GM11168 (cell line): ENCODE measurements around the gene EFCAB13.

Experiments
- in situ Hi-C: fragments of 300-500 bp; cut with MboI; formaldehyde crosslinking; loops from one replicate; pipeline ENCODE4 v1.12.0; 2022; ENCODE audit warnings: low sequenced_read_pairs; ENCODE audit not compliant: unreplicated experiment

Gene EFCAB13

GRCh38 chr17:47291242-47291873, 32.4 kb upstream of the EFCAB13 start:
- in situ Hi-C loops: no loop called here

GRCh38 chr17:47292206-47292605, 31.5 kb upstream of the EFCAB13 start:
- in situ Hi-C loops: no loop called here

- in situ Hi-C loops: no loop called here
Measured at GRCh38 chr17:47295037-47295873, 28.5 kb upstream of the EFCAB13 start.

- in situ Hi-C loops: no loop called here
Measured at GRCh38 chr17:47295874-47296255, 27.9 kb upstream of the EFCAB13 start.

DNA sequence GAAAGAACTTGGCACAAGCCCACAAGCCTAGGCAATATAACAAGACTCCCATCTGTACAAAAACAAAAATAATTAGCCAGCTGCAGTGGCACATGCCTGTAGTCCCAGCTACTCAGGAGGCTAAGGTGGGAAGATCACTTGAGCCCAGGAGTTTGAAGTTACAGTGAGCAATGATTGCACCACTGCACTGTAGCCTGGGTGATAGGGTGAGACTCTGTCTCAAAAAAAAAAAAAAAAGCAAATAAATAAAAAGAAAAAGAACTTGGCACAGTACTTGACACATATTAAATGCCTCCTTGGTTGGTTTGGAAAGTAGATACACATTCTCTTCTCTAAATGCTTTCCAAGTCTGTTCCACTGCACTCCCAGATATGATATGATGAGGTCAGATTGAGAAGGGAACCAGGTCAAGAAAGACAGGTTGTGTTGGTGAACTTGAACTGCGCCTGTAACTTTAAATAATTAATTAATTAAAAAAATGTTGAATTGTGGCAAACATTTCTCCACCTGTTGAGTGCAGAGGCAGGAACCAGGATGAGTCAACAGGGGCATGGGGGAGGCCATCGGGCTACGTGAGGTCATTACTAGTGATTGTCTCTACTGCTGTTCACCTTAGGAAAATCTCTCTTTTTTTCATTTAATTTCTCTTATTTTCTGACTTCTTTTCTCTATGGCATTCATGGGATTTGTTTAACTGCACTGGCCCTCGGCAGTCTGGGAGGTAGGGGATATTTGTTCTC, 25.9 kb upstream of the EFCAB13 start:
- in situ Hi-C loops: no loop called here

- in situ Hi-C loops: no loop called here
Measured at GRCh38 chr17:47298712-47299111, 25.0 kb upstream of the EFCAB13 start.

GRCh38 chr17:47299239-47299910, 24.4 kb upstream of the EFCAB13 start:
- in situ Hi-C loops: no loop called here

DNA sequence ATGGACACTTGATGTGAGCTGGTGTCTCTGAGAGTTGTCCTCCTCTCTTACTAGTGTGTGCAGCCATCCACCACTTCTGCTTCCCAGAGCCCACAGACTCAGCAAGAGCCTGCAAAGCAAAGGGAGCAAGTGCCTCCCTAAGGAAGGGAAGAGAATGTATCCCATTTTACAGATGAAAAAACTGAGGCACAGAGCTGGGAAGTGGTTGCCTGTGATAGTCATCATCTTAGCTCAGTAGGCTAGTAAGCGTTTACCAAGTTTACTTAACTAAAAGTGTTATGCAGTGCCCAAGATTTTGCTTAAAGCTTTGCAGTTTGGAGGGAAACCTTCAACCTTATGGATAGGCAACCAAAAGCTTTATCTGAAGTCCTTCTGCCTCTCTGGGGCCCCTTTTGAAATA, 23.0 kb upstream of the EFCAB13 start:
- in situ Hi-C loops: no loop called here

DNA sequence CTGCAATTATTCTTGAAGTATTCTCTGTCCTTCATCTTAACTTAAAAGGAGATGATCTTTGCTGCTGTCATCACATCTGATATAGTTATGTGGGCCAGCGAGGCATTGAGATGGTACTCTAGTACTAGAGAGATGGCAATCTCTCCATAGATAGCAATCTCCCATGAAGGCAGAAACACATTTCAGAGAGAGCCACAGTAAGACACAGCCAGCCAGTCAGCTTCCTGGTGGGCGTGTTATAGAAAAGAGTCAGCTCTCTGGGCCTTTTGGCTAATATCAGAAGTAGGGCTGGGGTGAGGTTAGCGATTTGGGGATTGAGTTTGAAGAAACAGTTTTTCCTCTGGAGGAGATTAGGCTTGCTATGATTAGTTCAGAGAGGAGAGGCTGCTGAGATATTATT, 22.6 kb upstream of the EFCAB13 start:
- in situ Hi-C loops: no loop called here

GRCh38 chr17:47301831-47302230, 21.9 kb upstream of the EFCAB13 start:
- in situ Hi-C loops: no loop called here

DNA sequence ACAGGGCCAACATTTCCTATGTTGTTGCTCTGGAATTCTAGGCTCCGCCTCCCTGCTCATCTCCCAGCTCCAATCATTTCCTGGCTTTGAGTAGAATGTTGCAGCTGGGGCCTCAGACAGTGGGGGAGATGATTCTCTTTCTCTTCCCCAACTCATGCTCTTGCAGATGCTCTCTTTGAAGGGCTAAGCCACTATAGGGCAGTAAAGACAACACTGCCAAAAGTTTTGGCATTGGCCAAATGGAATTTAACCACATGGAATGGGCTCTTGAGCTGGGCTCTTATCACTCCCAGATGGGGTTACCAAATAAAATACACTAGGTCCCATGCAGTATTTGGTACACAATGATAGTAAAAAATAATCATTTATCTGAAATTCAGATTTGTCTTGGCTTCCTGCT, 19.6 kb upstream of the EFCAB13 start:
- in situ Hi-C loops: no loop called here

DNA sequence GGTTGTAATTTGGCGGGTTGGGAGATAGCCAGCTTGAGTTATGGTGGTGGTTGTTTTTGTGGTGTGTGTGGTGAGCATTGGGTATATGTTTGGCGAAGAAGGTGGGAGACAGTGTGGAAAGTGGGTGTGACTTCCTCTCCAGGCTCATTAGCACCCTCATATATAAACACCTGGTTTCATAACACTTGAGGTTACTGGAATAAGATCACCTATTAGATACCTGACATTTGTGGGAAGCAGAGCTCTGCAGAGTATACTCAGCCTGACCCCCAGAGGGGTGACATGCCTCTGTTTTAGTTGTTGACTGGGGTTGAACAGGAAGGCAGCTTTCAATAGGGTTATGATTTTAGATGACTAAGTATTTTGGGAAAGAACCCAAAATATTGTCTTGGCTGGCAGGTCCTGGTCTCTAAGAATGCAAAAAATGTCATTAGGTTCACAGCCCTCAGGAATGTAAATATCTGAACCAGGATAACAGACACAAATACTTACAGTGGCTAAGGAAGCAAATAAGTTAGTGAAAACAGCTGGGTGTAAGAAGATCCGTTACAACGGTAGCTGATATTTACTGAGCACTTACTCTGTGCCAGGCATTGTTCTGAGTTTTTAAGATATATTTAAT, 18.3 kb upstream of the EFCAB13 start:
- in situ Hi-C loops: no loop called here

- in situ Hi-C loops: loop anchor here (5.0 kb wide), 1 partner anchor 83 kb away; no protein-coding TSS in a partner anchor
Measured at GRCh38 chr17:47310186-47310733, 13.5 kb upstream of the EFCAB13 start.

GRCh38 chr17:47311420-47311819, 12.3 kb upstream of the EFCAB13 start:
- in situ Hi-C loops: loop anchor here (5.0 kb wide), 1 partner anchor 84 kb away; no protein-coding TSS in a partner anchor

DNA sequence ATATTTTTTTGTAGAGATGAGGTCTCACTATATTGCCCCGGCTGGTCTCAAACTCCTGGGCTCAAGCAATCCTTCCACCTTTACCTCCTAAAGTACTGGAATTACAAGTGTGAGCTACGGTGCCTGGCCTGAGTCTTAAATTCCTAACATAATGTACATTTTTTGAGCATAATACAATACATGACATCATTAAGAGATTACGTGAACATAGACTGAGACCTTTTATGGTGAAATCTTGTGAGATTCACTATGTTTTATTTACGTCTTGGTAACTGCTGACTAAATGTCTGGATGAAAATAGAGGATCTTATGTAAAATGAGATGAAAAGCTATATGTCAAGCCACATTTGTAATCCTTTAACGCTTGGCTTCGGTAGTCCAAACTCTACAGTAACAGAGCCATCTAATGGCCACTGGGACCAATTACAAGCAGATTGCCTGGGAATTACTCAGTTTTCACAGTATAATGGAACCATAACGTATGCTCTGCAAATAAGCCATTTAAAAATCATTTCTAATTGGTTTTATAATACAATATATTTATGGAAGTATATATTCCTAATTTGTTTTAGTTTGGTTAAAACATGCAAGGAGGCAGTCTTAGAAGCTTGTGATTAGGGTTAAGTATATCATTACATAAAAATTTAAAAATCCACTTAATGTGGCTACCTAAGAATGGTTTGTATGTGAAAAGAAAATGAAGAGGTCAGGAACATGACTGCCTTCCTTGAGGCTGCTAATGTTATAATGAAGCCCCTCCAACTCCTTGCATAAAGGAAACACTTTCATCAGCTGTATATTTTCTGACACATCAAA, 8.1 kb upstream of the EFCAB13 start:
- in situ Hi-C loops: no loop called here

- in situ Hi-C loops: no loop called here
Measured at GRCh38 chr17:47316311-47316710, 7.4 kb upstream of the EFCAB13 start.

- in situ Hi-C loops: no loop called here
Measured at GRCh38 chr17:47317119-47317518, 6.6 kb upstream of the EFCAB13 start.

- in situ Hi-C loops: no loop called here
Measured at GRCh38 chr17:47318197-47318918, 5.4 kb upstream of the EFCAB13 start.
